NCI-H524 (cell line): ENCODE measurements around the gene ARID3A.

Source experiments
- DNase-seq, 2 experiments: peaks; one replicate each; lab custom pipeline; 2025; lab: John Stamatoyannopoulos, UW

The ARID3A gene

GRCh38 chr19:892243-892893 lies 33.5 kb upstream of the ARID3A start:
- no peak for DNase-seq

- DNase-seq, result peak; percentile 75 to 95
These were observed 32.7 kb upstream of the ARID3A start, which contains the start of the genes MED16 and RNU6-9 for GRCh38 chr19:892894-893689. Gene MED16 (minus strand): TSS chr19:893187. CDS start chr19:891131, 2,056 bp downstream. Gene RNU6-9 (plus strand): TSS chr19:893484.

GRCh38 chr19:896434-896833 lies 29.4 kb upstream of the ARID3A start:
- DNase-seq, result no peak

- no peak for DNase-seq
These were observed 28.8 kb upstream of the ARID3A start for GRCh38 chr19:896999-897398.

- no peak for DNase-seq
These were observed 28.3 kb upstream of the ARID3A start for GRCh38 chr19:897442-898039.

GRCh38 chr19:898663-899062 lies 27.2 kb upstream of the ARID3A start:
- peak; percentile 87 to 95 for DNase-seq

GRCh38 chr19:899336-900042 lies 26.3 kb upstream of the ARID3A start:
- no peak for DNase-seq

GRCh38 chr19:900043-900301 lies 25.9 kb upstream of the ARID3A start:
- DNase-seq, result no peak

- no peak for DNase-seq
These were observed 25.3 kb upstream of the ARID3A start for GRCh38 chr19:900302-901111.

- DNase-seq, result no peak
These were observed 24.4 kb upstream of the ARID3A start for GRCh38 chr19:901216-902092.

- DNase-seq, result no peak
These were observed 23.8 kb upstream of the ARID3A start for GRCh38 chr19:902093-902370.

GRCh38 chr19:902446-903226 lies 23.2 kb upstream of the ARID3A start:
- no peak for DNase-seq

- DNase-seq, result peak; percentile 78 to 90
These were observed 22.5 kb upstream of the ARID3A start for GRCh38 chr19:903266-903797.

- DNase-seq, result no peak
These were observed 21.3 kb upstream of the ARID3A start for GRCh38 chr19:904545-904944.

- DNase-seq, result no peak
These were observed 19.4 kb upstream of the ARID3A start for GRCh38 chr19:906480-906879.

GRCh38 chr19:907183-907853 lies 18.5 kb upstream of the ARID3A start:
- DNase-seq, result no peak

- no peak for DNase-seq
These were observed 14.4 kb upstream of the ARID3A start for GRCh38 chr19:911197-912033.
